Left forelimb (tissue), 1 donor: ENCODE data around the gene NRM.
A peak's percentile ranks its signal among the peaks of the same experiment; 100 is the strongest.
"Not testable (repeated sequence)": the region's sequence is repeated elsewhere in the genome, so short reads cannot be mapped to it uniquely, and the experiment has no call there.

ENCODE experiments used
- DNase-seq: peaks from one replicate; pipeline ENCODE4 v3.0.0-alpha.2; 2018; ENCODE audit warnings: low spot score

Gene NRM, protein sequence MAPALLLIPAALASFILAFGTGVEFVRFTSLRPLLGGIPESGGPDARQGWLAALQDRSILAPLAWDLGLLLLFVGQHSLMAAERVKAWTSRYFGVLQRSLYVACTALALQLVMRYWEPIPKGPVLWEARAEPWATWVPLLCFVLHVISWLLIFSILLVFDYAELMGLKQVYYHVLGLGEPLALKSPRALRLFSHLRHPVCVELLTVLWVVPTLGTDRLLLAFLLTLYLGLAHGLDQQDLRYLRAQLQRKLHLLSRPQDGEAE

GRCh38 chr6:30690403-30691207, at the start of gene NRM:
Gene NRM (minus strand): TSS chr6:30690984. CDS start chr6:30690974, 10 bp downstream.
- peak; percentile 95 for DNase-seq

GRCh38 chr6:30740540-30740870, 49.7 kb upstream of the NRM start:
- DNase-seq: no peak

GRCh38 chr6:30738532-30738931, 47.7 kb upstream of the NRM start:
- no peak for DNase-seq

- DNase-seq: no peak
Observed at GRCh38 chr6:30735668-30736314, 45.0 kb upstream of the NRM start.

DNA sequence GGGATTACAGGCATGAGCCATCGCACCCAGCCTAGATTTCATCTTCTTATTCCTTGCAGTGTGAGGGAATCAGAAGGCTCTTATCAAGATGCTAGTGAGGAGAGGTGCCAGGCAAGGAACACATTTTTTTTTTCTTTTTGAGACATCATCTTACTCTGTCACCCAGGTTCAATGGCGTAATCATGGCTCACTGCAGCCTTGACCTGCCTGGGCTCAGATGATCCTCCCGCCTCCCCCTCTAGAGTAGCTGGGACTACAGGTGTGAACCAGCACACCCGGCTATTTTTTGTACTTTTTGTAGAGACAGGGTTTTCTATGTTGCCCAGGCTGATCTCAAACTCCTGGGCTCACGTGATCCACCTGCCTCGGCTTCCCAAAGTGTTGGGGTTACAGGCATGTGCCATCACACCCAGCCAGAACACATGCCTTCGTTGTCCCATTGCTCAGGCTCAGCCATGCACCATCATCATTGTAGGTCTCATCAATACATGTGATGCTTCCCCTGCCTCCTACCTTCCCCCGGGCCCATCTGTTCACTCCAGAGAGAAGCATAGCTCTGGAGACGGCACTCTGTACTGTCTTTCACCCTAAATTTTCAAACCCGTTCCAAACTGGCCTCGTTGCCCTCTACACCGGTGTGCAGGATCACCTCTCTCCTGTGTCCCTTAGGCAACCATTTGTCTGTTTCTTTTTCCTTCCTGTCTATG, 41.6 kb upstream of the NRM start:
- DNase-seq: no peak

- DNase-seq: peak; percentile 77
Observed at GRCh38 chr6:30730601-30731435, 40.0 kb upstream of the NRM start.

GRCh38 chr6:30727920-30728553, 37.3 kb upstream of the NRM start:
- no peak for DNase-seq

DNA sequence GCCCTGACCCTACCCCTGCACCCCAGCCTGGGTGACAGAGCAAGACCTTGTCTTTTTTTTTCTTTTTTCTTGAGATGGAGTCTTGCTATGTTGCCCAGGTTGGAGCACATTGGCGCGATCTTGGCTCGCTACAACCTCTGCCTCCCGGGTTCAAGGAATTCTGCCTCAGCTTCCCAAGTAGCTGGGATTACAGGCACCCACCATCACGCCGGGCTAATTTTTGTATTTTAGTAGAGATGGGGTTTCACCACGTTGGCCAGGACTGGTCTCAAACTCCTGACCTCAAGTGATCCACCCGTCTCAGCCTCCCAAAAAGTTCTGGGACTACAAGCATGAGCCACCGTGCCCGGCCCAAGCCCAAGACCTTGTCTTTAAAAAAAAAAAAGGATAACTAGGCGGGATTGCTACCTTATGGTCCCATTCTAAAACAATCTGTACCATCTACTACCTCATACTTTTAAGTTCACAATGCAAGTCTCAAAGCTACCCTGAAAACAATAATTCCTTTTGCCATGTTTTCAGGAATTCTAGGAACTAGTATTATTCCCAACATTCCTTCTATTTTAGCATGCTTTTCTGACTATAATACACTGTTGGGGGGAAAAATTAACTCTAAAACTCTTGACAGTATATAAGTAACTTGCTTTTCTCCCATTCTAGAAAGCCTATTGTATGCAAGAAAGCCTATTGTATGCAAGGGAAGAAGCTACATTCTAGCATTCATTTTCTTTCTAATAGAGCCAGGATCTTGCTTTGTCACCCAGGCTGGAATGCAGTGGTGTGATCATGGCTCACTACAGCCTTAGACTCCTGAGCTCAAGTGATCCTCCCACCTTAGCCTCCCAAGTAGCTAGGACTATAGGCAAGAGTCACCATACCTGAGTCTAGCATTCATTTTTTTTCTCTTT, 36.0 kb upstream of the NRM start:
- no peak for DNase-seq

DNA sequence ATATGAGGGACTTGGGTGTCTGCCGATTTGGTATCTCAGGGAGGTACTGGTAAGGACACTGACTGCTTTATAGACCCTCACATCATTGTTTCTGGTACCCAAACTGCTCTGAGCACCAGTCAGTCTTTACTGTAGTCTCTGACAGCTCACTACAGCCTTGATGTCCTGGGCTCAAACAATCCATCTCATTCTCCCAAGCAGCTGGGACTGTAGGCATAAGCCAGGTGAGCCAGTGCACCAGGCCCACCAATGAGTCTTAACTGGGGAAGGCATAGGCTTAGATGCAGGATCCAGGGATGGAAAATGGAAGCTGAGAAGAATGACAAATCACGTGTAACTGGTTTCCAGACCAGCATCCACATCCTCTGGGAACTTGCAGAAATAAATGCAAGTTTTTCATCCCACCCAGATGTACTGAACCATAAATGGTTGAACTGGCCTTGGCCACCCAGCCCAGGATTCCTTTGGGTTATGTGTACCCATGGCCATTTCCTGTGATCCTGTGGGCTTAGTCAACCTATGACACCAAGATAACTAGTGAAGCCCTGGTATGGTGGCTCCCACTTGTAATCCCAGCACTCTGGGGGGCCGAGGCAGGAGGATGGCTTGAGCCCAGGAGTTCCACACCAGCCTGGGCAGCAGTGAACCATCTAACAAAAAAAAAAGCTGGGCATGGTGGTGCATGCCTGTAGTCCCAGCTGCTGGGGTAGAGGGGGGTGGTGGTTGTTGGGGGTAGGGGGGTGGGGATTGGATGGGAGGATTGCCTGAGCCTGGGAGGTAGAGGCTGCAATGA, 35.1 kb upstream of the NRM start:
- no peak for DNase-seq

DNA sequence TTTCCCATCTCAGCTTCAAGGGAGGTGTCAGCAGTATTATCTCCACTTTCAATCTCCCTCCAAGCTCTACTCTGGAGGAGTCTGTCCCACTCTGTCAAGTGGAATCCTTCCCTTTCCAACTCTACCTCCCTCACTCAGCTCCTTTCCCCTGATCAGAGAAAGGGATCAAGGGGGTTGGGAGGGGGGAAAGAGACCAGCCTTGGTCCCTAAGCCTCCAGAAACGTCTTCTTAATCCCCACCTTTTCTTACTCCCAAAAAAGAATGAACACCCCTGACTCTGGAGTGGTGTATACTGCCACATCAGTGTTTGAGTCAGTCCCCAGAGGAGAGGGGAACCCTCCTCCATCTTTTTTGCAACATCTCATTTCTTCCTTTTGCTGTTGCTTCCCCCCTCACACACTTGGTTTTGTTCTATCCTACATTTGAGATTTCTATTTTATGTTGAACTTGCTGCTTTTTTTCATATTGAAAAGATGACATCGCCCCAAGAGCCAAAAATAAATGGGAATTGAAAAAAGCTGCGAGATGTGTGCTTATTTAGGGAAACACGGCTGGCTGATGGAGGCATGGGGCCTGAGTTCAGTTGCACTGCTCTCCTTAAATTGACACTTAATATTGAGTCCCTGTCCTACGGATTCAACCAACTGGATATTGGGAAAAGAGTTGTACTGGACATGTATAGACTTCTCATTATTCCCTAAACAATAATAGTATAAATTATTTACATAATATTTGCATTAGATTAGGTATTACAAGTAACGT, 34.3 kb upstream of the NRM start:
- DNase-seq: no peak

GRCh38 chr6:30723843-30724741, 33.3 kb upstream of the NRM start:
- not testable (repeated sequence) for DNase-seq

DNA sequence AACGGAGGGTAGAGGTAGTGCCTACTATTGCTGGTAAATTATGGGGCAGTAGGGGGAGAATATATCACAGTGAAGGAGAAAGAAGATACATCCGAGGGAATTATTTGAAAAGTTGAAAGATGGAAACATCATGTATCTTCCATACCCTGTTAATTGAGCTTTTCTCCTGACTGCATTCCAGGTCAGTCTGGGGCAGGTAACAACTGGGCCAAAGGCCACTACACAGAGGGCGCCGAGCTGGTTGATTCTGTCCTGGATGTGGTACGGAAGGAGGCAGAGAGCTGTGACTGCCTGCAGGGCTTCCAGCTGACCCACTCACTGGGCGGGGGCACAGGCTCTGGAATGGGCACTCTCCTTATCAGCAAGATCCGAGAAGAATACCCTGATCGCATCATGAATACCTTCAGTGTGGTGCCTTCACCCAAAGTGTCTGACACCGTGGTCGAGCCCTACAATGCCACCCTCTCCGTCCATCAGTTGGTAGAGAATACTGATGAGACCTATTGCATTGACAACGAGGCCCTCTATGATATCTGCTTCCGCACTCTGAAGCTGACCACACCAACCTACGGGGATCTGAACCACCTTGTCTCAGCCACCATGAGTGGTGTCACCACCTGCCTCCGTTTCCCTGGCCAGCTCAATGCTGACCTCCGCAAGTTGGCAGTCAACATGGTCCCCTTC, 32.5 kb upstream of the NRM start:
- not testable (repeated sequence) for DNase-seq

GRCh38 chr6:30722280-30723112, 31.7 kb upstream of the NRM start:
- peak; percentile 91 for DNase-seq

DNA sequence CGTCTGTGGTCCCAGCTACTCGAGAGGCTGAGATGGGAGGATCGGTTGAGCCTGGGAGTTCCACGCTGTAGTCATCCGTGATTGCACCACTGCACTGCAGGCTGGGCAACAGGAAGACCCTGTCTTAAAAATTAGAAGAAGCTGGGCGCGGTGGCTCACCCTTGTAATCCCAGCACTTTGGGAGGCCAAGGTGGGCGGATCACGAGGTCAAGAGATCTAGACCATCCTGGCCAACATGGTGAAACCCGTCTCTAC, 31.2 kb upstream of the NRM start:
- DNase-seq: not testable (repeated sequence)

DNA sequence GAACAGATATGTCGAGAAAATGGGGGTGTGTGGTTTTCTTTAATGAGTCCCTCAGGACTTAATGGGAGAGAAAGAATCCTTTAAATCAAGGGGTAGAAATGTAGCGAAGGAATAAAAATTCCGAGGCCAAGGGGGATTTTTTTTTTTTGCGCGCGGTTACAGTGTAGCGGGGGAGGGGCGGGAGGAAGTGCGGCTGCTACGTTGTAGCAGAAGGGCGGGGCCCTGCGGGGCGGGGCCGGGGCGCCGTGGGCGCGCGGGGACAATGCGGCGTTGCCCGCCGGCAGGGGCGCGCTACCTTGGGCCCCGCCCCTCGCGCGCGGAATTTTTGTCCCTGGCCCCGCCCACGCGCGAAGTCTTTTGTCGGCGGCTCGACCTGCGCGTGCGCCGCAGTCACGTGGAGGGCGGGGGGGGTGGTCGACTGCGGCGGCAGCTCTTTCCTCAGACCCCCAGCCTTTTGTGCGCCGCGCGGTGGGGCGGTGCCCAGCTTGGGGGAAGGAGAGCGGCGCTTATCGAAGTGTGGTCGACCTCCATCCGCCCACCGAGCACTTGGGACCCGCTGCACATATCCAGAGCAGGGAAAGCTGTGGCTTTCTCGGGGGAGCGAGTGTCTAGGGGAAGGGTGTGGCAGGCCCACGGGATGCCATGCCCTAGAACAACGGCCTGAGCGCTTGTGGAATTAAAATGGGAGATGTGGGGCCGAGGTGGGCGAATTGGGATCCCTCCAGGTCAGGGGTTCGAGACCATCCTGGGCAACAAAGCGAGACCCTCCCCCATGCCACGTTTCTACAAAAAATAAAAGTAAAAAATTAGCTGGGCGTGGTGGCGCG, 30.6 kb upstream of the NRM start:
- peak; percentile 94 for DNase-seq
